K562 (cell line): ENCODE results near the gene APOC1. TPM values are rescaled to one million over a fixed set of nuclear protein-coding genes. Genes with fewer than 3 reads are reported as not detected.

Experiments
- AFF1 ChIP-seq, 2 experiments: fragments of 450-650 bp; IDR thresholded peaks; 2 replicates each; pipeline ENCODE4 v1.6.1; 2018; ENCODE audit warnings: mild to moderate bottlenecking in 2 of 2, low read depth in 1 of 2; ENCODE audit not compliant: partially characterized antibody in 2 of 2
- CHD2 ChIP-seq: IDR thresholded peaks from 2 replicates; pipeline ENCODE4 v1.6.1; 2011; ENCODE audit warnings: low read depth, low read length
- JUND ChIP-seq, 2 experiments: IDR thresholded peaks; 2 replicates in 1 of 2; 3 replicates in 1 of 2; pipeline ENCODE4 v1.6.1; 2011; ENCODE audit warnings: borderline replicate concordance in 2 of 2, low read depth in 2 of 2, low read length in 2 of 2, improper control_type of control experiment in 1 of 2, missing biosample characterization in 1 of 2, missing genetic modification characterization in 1 of 2, missing genetic modification reagents in 1 of 2
- KDM1A ChIP-seq, 2 experiments: fragments of 450-650 bp; IDR thresholded peaks; 2 replicates each; pipeline ENCODE4 v1.6.1; 2016; ENCODE audit warnings: mild to moderate bottlenecking in 2 of 2
- SFPQ ChIP-seq: fragments of 200-400 bp; formaldehyde crosslinking; IDR thresholded peaks from 2 replicates; pipeline ENCODE4 v1.6.1; 2017; ENCODE audit warnings: mild to moderate bottlenecking, low read depth, low read length, moderate library complexity
- TAF1 ChIP-seq: IDR thresholded peaks from 2 replicates; pipeline ENCODE4 v1.6.1; 2011; ENCODE audit warnings: mild to moderate bottlenecking, low read length, moderate library complexity; ENCODE audit not compliant: insufficient read depth, control insufficient read depth, severe bottlenecking; ENCODE audit errors: extremely low read depth
- TAF9B ChIP-seq: fragments of 450-650 bp; IDR thresholded peaks from 2 replicates; pipeline ENCODE4 v1.6.1; 2018; ENCODE audit warnings: mild to moderate bottlenecking; ENCODE audit not compliant: partially characterized antibody
- ZNF134 ChIP-seq: fragments of 250-450 bp; sonication (Bioruptor Pico); conservative IDR thresholded peaks from 2 replicates; pipeline ENCODE4 v1.4.0; 2020
- ZNF407 ChIP-seq: fragments of 450-650 bp; IDR thresholded peaks from 2 replicates; pipeline ENCODE4 v1.6.1; 2016; ENCODE audit warnings: low read depth
- ZNF79 ChIP-seq: fragments of 250-450 bp; sonication (Bioruptor Pico); IDR thresholded peaks from 2 replicates; pipeline ENCODE4 v1.4.0; 2020; ENCODE audit warnings: low read depth, mild to moderate bottlenecking, moderate library complexity
- polyA plus RNA-seq, 8 experiments: library from polyadenylated mRNA; depleted of rRNA in 4 of 8; stranded (reverse) in 5 of 8; unstranded in 3 of 8; fragments of >200 nt; fragmentation: Nextera tagmentation in 2 of 8; fragmentation: Illumina TruSeq in 1 of 8; extraction: Ambion mirVana in 2 of 8; extraction: Trizol in 1 of 8; gene quantifications; 2 replicates each; pipeline versions ENCODE4 v1.2.1 to v1.2.3, GENCODE V29; 2011 to 2014; ENCODE audit warnings: inconsistent platforms in 1 of 8, missing spikeins in 1 of 8
- total RNA-seq, 7 experiments: library from RNA; depleted of rRNA in 6 of 7; stranded (reverse); fragments of >200 nt in 6 of 7; fragmentation: Illumina TruSeq in 2 of 7; extraction: Trizol in 2 of 7; gene quantifications; 2 replicates each; pipeline versions ENCODE4 v1.2.1 to v1.2.3, GENCODE V29; 2011 to 2021; ENCODE audit warnings: low replicate concordance in 1 of 7

APOC1 gene
- total and polyA plus RNA-seq, 9 of the 15 experiments (the other 6 are each of a cell fraction or from before 2014, with no cell fraction given): 115 to 408 (median 220) TPM

GRCh38 chr19:44909775-44910174, 4.6 kb upstream of the APOC1 start (continued):
- TF ChIP-seq JUND (IDR thresholded peaks at IDR 0.05; ENCODE audit: borderline replicate concordance, low read depth, low read length): 0 out of 2 replicates have a peak, but pooled peaks have one; percentile 12
- no peak; the same call in 2 of the 3 replicates for TF ChIP-seq JUND (tag; IDR thresholded peaks at IDR 0.05; ENCODE audit: borderline replicate concordance, low read depth, low read length)
- peak; percentile 68 to 70; a peak in 2 of 4 replicates for TF ChIP-seq KDM1A (IDR thresholded peaks at IDR 0.05)
- no peak for TF ChIP-seq TAF9B
- TF ChIP-seq AFF1 (IDR thresholded peaks at IDR 0.05; ENCODE audit: low read depth in 1 of 2, partially characterized antibody in 2 of 2): no peak
- TF ChIP-seq TAF1: no peak
- no peak for TF ChIP-seq CHD2
- TF ChIP-seq ZNF407: no peak
- TF ChIP-seq ZNF134 (CRISPR knock-in tag): no peak
- no peak for TF ChIP-seq ZNF79
- no peak for TF ChIP-seq SFPQ
